Measurements from ENCODE around the gene NEMP1.
A peak's percentile ranks its signal among the peaks of the same experiment; 100 is the strongest.
"Not testable (repeated sequence)": the region's sequence is repeated elsewhere in the genome, so short reads cannot be mapped to it uniquely, and the experiment has no call there.

NEMP1 gene

GRCh38 chr12:57090924-57091637 lies 12.5 kb upstream of the NEMP1 start:
- no peak for DNase-seq (ENCODE audit: low read depth)

- DNase-seq (ENCODE audit: low read depth): no peak
These were observed 11.9 kb upstream of the NEMP1 start for GRCh38 chr12:57090490-57090889.

GRCh38 chr12:57089271-57090245 lies 11.0 kb upstream of the NEMP1 start:
- DNase-seq (ENCODE audit: low read depth): peak; percentile 44

GRCh38 chr12:57088354-57089270 lies 10.0 kb upstream of the NEMP1 start, which contains the start of gene NAB2:
NAB2 (plus strand) TSS chr12:57089114; CDS start chr12:57089272, 158 bp downstream.
- DNase-seq (ENCODE audit: low read depth): peak; percentile 87

GRCh38 chr12:57087691-57088353 lies 9.2 kb upstream of the NEMP1 start:
- peak; percentile 85 for DNase-seq (ENCODE audit: low read depth)

GRCh38 chr12:57087010-57087690 lies 8.6 kb upstream of the NEMP1 start:
- peak; percentile 96 for DNase-seq (ENCODE audit: low read depth)

GRCh38 chr12:57086493-57087009 lies 8.0 kb upstream of the NEMP1 start:
- peak; percentile 64 for DNase-seq (ENCODE audit: low read depth)

- no peak for DNase-seq (ENCODE audit: low read depth)
These were observed 7.5 kb upstream of the NEMP1 start for GRCh38 chr12:57085999-57086492.

- DNase-seq (ENCODE audit: low read depth): no peak
These were observed 2.3 kb upstream of the NEMP1 start for GRCh38 chr12:57080855-57081254.

GRCh38 chr12:57079821-57080220 lies 1.2 kb upstream of the NEMP1 start:
- DNase-seq (ENCODE audit: low read depth): no peak

- not testable (repeated sequence) for DNase-seq (ENCODE audit: low read depth)
These were observed 4.8 kb downstream of the NEMP1 start for GRCh38 chr12:57073566-57074450.

GRCh38 chr12:57072661-57073060 lies 5.9 kb downstream of the NEMP1 start:
- no peak for DNase-seq (ENCODE audit: low read depth)

- DNase-seq (ENCODE audit: low read depth): no peak
These were observed 9.1 kb downstream of the NEMP1 start for GRCh38 chr12:57069523-57069922.

GRCh38 chr12:57066245-57066644 lies 12.3 kb downstream of the NEMP1 start:
- DNase-seq (ENCODE audit: low read depth): no peak

- no peak for DNase-seq (ENCODE audit: low read depth)
These were observed 14.5 kb downstream of the NEMP1 start for GRCh38 chr12:57063991-57064685.

- DNase-seq (ENCODE audit: low read depth): no peak
These were observed 20.1 kb downstream of the NEMP1 start for GRCh38 chr12:57058454-57058853.

GRCh38 chr12:57057067-57057751 lies 21.4 kb downstream of the NEMP1 start:
- DNase-seq (ENCODE audit: low read depth): no peak

- DNase-seq (ENCODE audit: low read depth): no peak
These were observed 22.8 kb downstream of the NEMP1 start for GRCh38 chr12:57055824-57056223.

All from stimulated activated CD8-positive, alpha-beta memory T cell treated with anti-CD3 and anti-CD28 coated beads, Interleukin-12 subunit alpha, Interleukin-12 subunit beta, amount 100 ng/mL, for 4 hours (primary cell).